Measurements from ENCODE around the gene ROBO3.

GRCh38 chr11:124920356-124920755 lies 55.1 kb downstream of the ROBO3 start:
- TF ChIP-seq POLR2AphosphoS5 (IDR thresholded peaks at IDR 0.05; ENCODE audit: low read depth, low read length) = no peak
- TF ChIP-seq TAF1 (IDR thresholded peaks at IDR 0.05; ENCODE audit: borderline replicate concordance, insufficient read depth, low read length) = no peak
- no peak for TF ChIP-seq SIN3A (IDR thresholded peaks at IDR 0.05; ENCODE audit: borderline replicate concordance, insufficient read depth, low read length)
- no peak for TF ChIP-seq REST (IDR thresholded peaks at IDR 0.05; ENCODE audit: insufficient read depth in 1 of 2, low read depth in 2 of 2, low read length in 2 of 2)
- no peak for TF ChIP-seq FOXP2 (optimal IDR thresholded peaks at IDR 0.05; ENCODE audit: borderline replicate concordance, extremely low read depth, extremely low read length, insufficient read depth)
